ENCODE measurements around the gene PRKCZ. TPM values are rescaled to one million over a fixed set of nuclear protein-coding genes. Genes with fewer than 3 reads are reported as not detected.

The PRKCZ gene
- total RNA-seq, 4 donors from 2014 or later, result 0.49 to 1.9 (median 1.1) TPM; not detected in 1

DNA sequence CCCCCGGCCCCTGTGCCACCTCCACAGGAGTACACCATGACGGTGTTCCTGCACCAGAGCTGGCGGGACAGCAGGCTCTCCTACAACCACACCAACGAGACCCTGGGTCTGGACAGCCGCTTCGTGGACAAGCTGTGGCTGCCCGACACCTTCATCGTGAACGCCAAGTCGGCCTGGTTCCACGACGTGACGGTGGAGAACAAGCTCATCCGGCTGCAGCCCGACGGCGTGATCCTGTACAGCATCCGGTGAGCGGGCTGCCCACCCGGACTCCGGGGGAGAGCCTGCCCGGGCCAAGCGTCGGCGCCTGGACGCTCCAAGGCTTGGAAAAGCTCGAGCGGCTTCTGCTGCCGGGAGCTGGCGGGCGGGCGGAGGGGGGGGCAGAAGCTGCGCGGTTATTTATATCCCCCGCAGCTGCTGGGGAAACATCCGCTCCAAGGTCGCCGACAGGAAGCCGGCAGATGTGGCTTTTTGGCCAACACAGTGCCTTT is 24.7 kb upstream of the PRKCZ start:
- TF ChIP-seq, protein P1, sequence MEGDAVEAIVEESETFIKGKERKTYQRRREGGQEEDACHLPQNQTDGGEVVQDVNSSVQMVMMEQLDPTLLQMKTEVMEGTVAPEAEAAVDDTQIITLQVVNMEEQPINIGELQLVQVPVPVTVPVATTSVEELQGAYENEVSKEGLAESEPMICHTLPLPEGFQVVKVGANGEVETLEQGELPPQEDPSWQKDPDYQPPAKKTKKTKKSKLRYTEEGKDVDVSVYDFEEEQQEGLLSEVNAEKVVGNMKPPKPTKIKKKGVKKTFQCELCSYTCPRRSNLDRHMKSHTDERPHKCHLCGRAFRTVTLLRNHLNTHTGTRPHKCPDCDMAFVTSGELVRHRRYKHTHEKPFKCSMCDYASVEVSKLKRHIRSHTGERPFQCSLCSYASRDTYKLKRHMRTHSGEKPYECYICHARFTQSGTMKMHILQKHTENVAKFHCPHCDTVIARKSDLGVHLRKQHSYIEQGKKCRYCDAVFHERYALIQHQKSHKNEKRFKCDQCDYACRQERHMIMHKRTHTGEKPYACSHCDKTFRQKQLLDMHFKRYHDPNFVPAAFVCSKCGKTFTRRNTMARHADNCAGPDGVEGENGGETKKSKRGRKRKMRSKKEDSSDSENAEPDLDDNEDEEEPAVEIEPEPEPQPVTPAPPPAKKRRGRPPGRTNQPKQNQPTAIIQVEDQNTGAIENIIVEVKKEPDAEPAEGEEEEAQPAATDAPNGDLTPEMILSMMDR (IDR thresholded peaks at IDR 0.05; ENCODE audit: low read depth), result no peak

DNA sequence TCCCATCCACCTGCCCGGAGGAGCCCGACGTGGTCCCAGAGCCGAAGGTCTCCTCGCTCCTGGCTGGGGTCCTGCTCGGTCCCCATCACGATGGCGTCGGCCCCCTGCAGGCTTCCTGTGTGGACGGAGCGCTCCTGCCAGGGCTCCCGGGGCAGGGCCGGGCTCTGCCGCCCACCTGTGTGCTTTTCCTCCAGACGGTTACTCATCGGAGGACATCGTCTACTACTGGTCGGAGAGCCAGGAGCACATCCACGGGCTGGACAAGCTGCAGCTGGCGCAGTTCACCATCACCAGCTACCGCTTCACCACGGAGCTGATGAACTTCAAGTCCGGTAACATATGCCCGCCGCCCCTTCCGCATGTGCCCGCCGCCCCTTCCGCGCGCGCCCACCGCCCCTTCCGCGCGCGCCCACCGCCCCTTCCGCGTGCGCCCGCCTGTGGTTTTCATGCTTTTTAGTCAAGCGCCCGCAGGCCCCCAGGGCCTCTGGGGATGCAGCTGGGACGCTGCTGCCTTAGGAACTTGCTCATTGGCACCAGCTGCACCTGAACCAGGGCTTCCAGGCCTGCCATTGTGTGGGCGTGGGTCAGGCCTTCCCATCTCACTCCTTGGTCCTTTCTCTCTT is 22.1 kb upstream of the PRKCZ start:
- TF ChIP-seq, protein P1 (IDR thresholded peaks at IDR 0.05; ENCODE audit: low read depth), result no peak

DNA sequence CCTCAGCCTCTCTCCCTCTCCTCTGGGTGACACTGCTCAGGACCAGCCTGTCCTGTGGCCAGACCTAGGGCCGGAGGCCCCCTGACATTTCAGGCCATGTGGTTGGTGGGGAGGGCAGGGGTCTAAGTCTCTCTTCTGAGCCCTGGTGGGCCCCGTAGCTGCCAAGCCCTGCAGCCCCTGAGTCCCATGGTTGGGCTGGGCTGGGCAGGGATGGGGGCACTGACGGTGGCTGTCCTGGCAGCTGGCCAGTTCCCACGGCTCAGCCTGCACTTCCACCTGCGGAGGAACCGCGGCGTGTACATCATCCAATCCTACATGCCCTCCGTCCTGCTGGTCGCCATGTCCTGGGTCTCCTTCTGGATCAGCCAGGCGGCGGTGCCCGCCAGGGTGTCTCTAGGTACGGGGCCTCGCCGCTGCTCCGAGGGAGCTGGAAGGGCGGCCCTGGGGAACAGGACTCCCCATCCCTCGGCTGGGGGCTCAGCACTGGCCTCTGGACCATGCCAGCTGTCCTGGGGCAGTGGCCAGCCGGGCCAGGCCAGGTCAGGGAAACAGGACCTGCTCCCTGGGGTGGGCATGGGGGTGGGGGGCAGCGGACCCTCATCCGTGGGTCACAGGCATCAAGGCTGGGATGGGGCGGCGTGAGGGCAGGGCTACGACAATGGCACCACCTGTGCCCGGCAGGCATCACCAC is 21.2 kb upstream of the PRKCZ start:
- TF ChIP-seq, protein P1 (IDR thresholded peaks at IDR 0.05; ENCODE audit: low read depth), result no peak

DNA sequence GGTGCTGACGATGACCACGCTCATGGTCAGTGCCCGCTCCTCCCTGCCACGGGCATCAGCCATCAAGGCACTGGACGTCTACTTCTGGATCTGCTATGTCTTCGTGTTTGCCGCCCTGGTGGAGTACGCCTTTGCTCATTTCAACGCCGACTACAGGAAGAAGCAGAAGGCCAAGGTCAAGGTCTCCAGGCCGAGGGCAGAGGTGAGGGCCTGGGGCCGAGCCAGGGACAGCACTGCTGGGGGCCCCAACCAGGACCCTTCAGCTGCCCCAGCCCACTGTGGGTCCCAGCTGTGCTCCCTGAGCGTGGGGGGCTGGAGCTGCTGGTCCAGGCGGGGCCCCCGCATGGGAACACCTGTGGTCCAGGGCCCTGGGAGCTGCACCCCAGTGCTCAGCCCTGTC is 20.6 kb upstream of the PRKCZ start:
- TF ChIP-seq, protein P1 (IDR thresholded peaks at IDR 0.05; ENCODE audit: low read depth), result no peak

DNA sequence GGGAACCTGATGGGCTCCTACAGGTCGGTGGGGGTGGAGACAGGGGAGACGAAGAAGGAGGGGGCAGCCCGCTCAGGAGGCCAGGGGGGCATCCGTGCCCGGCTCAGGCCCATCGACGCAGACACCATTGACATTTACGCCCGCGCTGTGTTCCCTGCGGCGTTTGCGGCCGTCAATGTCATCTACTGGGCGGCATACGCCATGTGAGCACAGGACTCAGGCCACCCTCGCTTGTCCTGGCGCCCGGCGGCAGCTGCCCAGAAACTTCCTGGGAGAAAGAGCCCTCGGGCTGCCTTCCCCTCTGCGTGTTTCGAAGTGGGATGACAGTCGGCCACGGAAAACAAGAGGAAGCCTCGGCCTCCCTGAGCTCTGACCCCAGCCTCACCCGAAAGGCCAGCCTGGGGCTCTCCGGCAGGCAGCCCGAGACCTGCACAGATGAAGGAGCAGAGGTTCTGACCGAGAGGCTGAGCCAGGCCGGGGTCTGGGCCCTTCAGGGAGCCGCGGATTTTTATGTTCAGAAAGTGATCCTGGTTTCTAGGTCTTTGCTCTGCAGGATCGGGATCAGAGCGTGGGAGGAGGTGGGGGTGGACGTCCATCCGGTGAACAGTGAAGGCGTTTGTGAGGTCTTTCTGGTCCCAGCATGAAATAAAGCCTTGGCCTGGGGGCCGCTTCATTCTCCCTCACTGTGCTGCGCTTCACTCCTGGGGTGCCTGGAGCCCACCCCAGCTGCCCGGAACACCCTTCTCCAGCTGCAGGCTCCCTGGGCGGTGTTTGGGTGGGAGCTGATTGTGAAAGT is 19.9 kb upstream of the PRKCZ start:
- TF ChIP-seq, protein P1 (IDR thresholded peaks at IDR 0.05; ENCODE audit: low read depth), result no peak

DNA sequence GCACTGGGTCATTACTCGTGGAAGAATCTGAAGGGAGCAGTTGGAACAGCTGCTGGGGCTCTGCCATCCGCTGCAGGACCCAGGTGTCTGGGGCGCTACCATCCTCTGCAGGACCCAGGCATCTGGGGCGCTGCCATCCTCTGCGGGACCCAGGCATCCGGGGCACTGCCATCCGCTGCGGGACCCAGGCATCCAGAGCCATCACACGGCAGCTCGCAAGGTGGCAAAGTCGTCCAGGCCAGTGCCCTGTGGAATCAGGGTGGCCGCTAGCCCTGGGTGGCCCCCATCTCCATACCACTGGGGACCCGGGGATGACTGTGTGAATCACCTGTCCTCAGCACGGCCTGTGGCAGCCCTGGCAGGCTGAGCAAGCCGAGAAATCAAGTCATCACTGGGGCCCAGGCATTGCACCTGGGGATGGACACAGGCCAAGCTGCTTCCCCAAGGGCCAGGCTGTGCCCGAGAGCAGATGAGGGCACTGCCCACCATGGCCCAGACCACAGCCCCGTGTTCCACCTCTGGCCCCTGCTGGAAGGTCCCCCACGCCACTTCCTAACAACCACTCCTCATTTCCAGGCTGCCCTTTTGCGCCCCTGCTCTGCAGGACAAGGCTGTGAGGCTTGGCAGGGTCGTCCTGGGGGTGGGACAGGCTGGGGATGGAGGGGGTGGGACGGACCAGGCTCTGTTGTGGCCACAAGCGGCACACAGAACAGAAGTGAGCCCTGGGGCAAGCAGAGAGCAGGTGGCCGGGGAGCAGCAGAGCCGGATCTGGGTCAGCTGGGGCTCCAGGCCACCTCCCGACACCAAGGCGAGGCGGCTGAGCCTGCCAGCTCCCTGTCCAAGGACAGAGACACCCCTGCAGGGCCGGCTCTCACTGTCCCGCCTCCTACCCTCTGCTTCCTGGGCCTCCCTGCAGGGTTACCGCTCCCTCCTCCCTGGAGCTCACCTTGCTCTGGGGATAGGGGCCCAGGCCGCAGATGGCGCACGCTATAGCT is 18.4 kb upstream of the PRKCZ start:
- TF ChIP-seq, protein P1 (IDR thresholded peaks at IDR 0.05; ENCODE audit: low read depth), result no peak

All from subcutaneous adipose tissue (tissue), 4 donors.